COR-L47 (cell line): ENCODE results near the gene NR4A3.
"Not testable (repeated sequence)": the region's sequence is repeated elsewhere in the genome, so short reads cannot be mapped to it uniquely, and the experiment has no call there.

ENCODE experiments used
- DNase-seq: peaks from one replicate; lab custom pipeline; 2025; lab: John Stamatoyannopoulos, UW

The NR4A3 gene

GRCh38 chr9:99821396-99822108 is at the start of gene NR4A3:
Gene NR4A3 (plus strand): TSS chr9:99821885. CDS start chr9:99828043, 6,158 bp downstream.
- peak; percentile 81 for DNase-seq

GRCh38 chr9:99773468-99774138 is 48.1 kb upstream of the NR4A3 start:
- peak; percentile 66 for DNase-seq

- DNase-seq: no peak
These were observed 43.4 kb upstream of the NR4A3 start for GRCh38 chr9:99778308-99778707.

GRCh38 chr9:99778836-99779235 is 42.8 kb upstream of the NR4A3 start:
- no peak for DNase-seq

- no peak for DNase-seq
These were observed 42.4 kb upstream of the NR4A3 start for GRCh38 chr9:99779277-99779676.

- DNase-seq: not testable (repeated sequence)
These were observed 39.3 kb upstream of the NR4A3 start for GRCh38 chr9:99782349-99782748.

GRCh38 chr9:99782962-99783718 is 38.5 kb upstream of the NR4A3 start:
- DNase-seq: no peak

GRCh38 chr9:99783799-99784198 is 37.9 kb upstream of the NR4A3 start:
- DNase-seq: no peak

GRCh38 chr9:99785010-99785590 is 36.6 kb upstream of the NR4A3 start:
- DNase-seq: no peak

- DNase-seq: no peak
These were observed 34.1 kb upstream of the NR4A3 start for GRCh38 chr9:99787556-99787955.

GRCh38 chr9:99793528-99793927 is 28.2 kb upstream of the NR4A3 start:
- DNase-seq: no peak

- DNase-seq: no peak
These were observed 25.5 kb upstream of the NR4A3 start for GRCh38 chr9:99796231-99796630.

- DNase-seq: no peak
These were observed 19.9 kb upstream of the NR4A3 start for GRCh38 chr9:99801775-99802174.

GRCh38 chr9:99803694-99804093 is 18.0 kb upstream of the NR4A3 start:
- DNase-seq: no peak

- DNase-seq: peak; percentile 67
These were observed 14.3 kb upstream of the NR4A3 start for GRCh38 chr9:99807276-99807852.

- DNase-seq: no peak
These were observed 13.7 kb upstream of the NR4A3 start for GRCh38 chr9:99807956-99808355.

- no peak for DNase-seq
These were observed 13.2 kb upstream of the NR4A3 start for GRCh38 chr9:99808454-99808853.

- DNase-seq: no peak
These were observed 11.9 kb upstream of the NR4A3 start for GRCh38 chr9:99809586-99810319.

- DNase-seq: no peak
These were observed 10.5 kb upstream of the NR4A3 start for GRCh38 chr9:99811172-99811571.

GRCh38 chr9:99811598-99812383 is 9.9 kb upstream of the NR4A3 start:
- no peak for DNase-seq

GRCh38 chr9:99813739-99814138 is 7.9 kb upstream of the NR4A3 start:
- no peak for DNase-seq
